Body of pancreas (tissue), 4 donors: Measurements from ENCODE around the gene ERC1. TPM values are rescaled to one million over a fixed set of nuclear protein-coding genes. Genes with fewer than 3 reads are reported as not detected.

Experiments used
- ATAC-seq: fragments of 150-250 bp; one replicate; pipeline ENCODE4 v1.9.1; 2016
- DNase-seq, 4 donors: peaks; one replicate each; pipeline ENCODE4 v3.0.0-alpha.2; 2019
- H3K27ac ChIP-seq, 4 donors: fragments of 200-600 bp; sonication (generic); 1 replicate in 3 of 4; 2 replicates in 1 of 4; pipeline versions ENCODE4 v1.5.1 to v1.6.1; 2016 to 2019; ENCODE audit warnings: mild to moderate bottlenecking in 1 of 4, mixed read lengths in 1 of 4, moderate library complexity in 1 of 4
- H3K27me3 ChIP-seq, 2 donors: fragments of 200-600 bp; sonication (generic); one replicate each; pipeline ENCODE4 v1.6.0; 2016; ENCODE audit warnings: mild to moderate bottlenecking in 1 of 2
- H3K36me3 ChIP-seq, 2 donors: fragments of 200-600 bp; sonication (generic); replicated peaks in 1 of 2; 2 replicates each; pipeline ENCODE4 v1.5.1; 2016; ENCODE audit warnings: low read depth in 2 of 2; ENCODE audit not compliant: insufficient read depth in 1 of 2
- H3K4me1 ChIP-seq: fragments of 200-600 bp; sonication (generic); one replicate; pipeline ENCODE4 v1.6.0; 2016
- H3K4me3 ChIP-seq, 2 donors: fragments of 200-600 bp; sonication (generic); 1 replicate in 1 of 2; 2 replicates in 1 of 2; pipeline ENCODE4 v1.5.1; 2016 to 2019
- H3K9me3 ChIP-seq, 3 donors: fragments of 200-600 bp; sonication (generic); 1 replicate in 2 of 3; 2 replicates in 1 of 3; pipeline ENCODE4 v1.5.1; 2016
- POLR2A ChIP-seq, 3 donors: fragments of 450-650 bp; IDR thresholded peaks; one replicate each; pipeline ENCODE4 v1.6.1; 2016; ENCODE audit warnings: antibody characterized with exemption in 3 of 3, mild to moderate bottlenecking in 2 of 3
- WGBS, 2 donors: methylation state at CpG; one replicate each; pipeline ENCODE4 v1.1.5; 2017; 5-methylcytosine and 5-hydroxymethylcytosine counted together
- intact Hi-C: fragments of 100-400 bp; cut with DNase I; formaldehyde crosslinking; loops from one replicate; pipeline ENCODE4 v1.15.1; 2023
- total RNA-seq, 2 donors: library from RNA; depleted of rRNA; stranded (reverse); fragments of >200 nt; gene quantifications; one replicate each; pipeline ENCODE4 v1.1.0, GENCODE V29; 2016
- TF ChIP-seq, protein P1 (sequence below), 7 experiments: fragments of 450-650 bp in 4 of 7; fragments of 200-600 bp in 3 of 7; sonication (generic) in 3 of 7; IDR thresholded peaks; one replicate each; pipeline ENCODE4 v1.5.1; 2016 to 2019; ENCODE audit warnings: antibody characterized with exemption in 7 of 7

ERC1 gene
- total RNA-seq, 2 donors from 2014 or later, result 20.8 to 29.0 TPM

DNA sequence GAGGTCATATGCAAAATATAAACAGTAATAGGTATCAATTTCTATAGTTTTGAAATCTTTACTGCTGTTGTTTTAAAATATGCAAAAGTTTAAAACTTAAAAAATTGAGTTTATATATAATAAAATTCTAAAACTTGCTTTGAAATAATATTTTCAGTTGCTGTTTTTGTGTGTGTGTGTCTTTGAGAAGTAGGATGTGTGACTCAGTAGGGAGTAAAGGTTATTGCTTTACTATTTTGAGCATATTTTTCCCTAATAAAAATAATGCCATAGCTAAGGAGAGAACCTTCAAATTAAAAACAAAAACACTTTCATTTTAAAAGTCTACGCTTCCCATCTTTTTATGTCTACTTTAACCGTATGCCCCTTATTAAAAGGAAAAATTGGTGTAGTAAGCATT, 365.3 kb downstream of the ERC1 start:
- intact Hi-C loops, result no loop called here
- no peak for ATAC-seq

DNA sequence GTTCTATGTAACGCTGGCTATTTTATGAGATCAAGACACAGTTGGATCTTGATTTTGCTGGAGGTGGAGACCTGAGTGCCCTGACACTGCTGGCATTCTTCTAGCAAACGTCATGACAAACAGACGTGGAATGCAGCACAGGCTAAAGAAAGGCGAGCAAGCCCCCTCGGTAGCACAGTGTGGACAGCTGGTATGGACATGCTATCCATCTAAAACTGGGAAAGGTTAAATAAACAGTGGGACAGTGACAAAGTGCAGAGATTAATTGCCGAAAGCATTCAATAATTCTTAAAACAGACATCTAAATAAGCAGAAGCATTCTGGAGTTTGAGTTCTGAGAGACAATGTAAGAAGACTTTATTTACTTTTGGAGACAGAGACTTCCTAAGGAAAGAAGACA, 366.1 kb downstream of the ERC1 start:
- intact Hi-C loops, result no loop called here
- no peak for DNase-seq

More for the DNA sequence above, 365.3 kb downstream of the ERC1 start:
- Histone ChIP-seq H3K4me1 (no peaks in the 10 kb centered on the region), H3K27me3 (no peaks in the 10 kb centered on the region), H3K27ac (no peak overlapping the region), H3K4me3 (no peak overlapping the region), H3K9me3 (no peaks in the 10 kb centered on the region), H3K36me3 (no peaks in the 10 kb centered on the region)
- TF ChIP-seq, protein P1, sequence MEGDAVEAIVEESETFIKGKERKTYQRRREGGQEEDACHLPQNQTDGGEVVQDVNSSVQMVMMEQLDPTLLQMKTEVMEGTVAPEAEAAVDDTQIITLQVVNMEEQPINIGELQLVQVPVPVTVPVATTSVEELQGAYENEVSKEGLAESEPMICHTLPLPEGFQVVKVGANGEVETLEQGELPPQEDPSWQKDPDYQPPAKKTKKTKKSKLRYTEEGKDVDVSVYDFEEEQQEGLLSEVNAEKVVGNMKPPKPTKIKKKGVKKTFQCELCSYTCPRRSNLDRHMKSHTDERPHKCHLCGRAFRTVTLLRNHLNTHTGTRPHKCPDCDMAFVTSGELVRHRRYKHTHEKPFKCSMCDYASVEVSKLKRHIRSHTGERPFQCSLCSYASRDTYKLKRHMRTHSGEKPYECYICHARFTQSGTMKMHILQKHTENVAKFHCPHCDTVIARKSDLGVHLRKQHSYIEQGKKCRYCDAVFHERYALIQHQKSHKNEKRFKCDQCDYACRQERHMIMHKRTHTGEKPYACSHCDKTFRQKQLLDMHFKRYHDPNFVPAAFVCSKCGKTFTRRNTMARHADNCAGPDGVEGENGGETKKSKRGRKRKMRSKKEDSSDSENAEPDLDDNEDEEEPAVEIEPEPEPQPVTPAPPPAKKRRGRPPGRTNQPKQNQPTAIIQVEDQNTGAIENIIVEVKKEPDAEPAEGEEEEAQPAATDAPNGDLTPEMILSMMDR (IDR thresholded peaks at IDR 0.05), result no peak
- no peak for TF ChIP-seq POLR2A (IDR thresholded peaks at IDR 0.05)
- WGBS, 2 donors, result 94 to 95% methylated on average over 2 of the region's 2 CpGs
- DNase-seq, result no peak

DNA sequence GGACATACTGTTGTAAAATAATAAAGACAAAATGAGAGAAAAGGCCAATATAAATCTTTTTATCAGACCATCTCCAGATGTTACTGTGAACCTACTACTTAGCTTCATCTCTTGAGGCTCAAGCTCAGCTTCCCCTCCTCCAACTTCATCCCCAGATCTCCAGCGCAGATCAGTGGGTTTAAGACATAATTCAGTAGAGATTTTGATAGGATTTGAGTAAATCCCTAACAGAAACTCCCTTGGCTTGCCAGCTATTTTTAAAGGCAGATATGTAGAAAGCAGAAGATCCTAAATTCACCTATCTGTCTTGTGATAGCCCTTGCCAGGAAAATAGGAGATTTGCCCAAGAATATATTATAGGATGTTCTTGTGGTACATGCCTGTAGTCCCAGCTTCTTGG, 366.7 kb downstream of the ERC1 start:
- no peaks in the 10 kb centered on the region for H3K27me3 ChIP-seq
- TF ChIP-seq, protein P1 (IDR thresholded peaks at IDR 0.05), result no peak
- no peak for TF ChIP-seq POLR2A (IDR thresholded peaks at IDR 0.05)
- no peaks in the 10 kb centered on the region for H3K36me3 ChIP-seq
- ATAC-seq, result no peak
- H3K4me1 ChIP-seq, result no peaks in the 10 kb centered on the region
- no peak overlapping the region for H3K27ac ChIP-seq
- H3K9me3 ChIP-seq, result no peaks in the 10 kb centered on the region
- 93 to 100% methylated on average over 1 of the region's 1 CpG for WGBS, 2 donors
- DNase-seq, result no peak
- intact Hi-C loops, result no loop called here
- H3K4me3 ChIP-seq, result no peak overlapping the region

More for the DNA sequence above, 366.1 kb downstream of the ERC1 start:
- no peak for ATAC-seq
- 61 to 73% methylated on average over 6 of the region's 6 CpGs for WGBS, 2 donors
- H3K4me1 ChIP-seq, result no peaks in the 10 kb centered on the region
- no peak for TF ChIP-seq POLR2A (IDR thresholded peaks at IDR 0.05)
- TF ChIP-seq, protein P1 (IDR thresholded peaks at IDR 0.05), result no peak
- no peaks in the 10 kb centered on the region for H3K36me3 ChIP-seq
- H3K27me3 ChIP-seq, result no peaks in the 10 kb centered on the region
- no peaks in the 10 kb centered on the region for H3K9me3 ChIP-seq
- H3K4me3 ChIP-seq, result no peak overlapping the region
- no peak overlapping the region for H3K27ac ChIP-seq

DNA sequence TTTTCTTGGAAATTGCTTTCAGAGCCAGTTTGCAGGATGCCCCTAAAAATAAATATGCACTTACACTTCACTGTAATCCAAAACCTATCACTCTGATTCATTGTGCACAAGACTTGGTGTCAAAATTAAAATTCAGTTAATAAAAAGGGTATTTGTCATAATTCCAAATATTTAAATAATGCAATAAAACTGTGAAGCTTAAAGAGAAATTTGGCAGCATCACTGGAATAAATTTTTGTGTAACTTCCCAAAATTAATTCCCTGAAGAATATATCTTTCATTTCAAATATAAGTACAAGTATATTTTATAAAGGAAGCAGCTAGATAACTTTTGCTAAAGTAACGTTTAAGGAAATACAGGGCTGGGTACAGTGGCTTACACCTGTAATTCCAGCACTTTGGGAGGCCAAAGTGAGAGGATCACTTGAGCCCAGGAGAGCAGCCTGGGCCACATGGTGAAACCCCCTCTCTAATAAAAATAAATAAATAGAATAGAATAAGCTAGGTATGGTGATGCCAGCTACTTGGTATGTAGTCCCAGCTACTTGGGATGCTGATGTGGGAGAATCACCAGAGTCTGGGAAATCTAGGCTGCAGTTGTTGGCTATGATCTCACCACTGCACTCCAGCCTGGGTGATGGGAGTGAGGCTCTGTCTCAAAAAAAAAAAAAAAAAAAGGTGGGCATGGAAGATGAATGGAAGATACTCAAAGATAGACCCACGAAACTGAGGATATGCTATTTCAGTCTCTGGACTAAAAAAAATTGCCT, 369.6 kb downstream of the ERC1 start:
- H3K4me1 ChIP-seq, result no peaks in the 10 kb centered on the region
- no peaks in the 10 kb centered on the region for H3K36me3 ChIP-seq
- WGBS, 2 donors, result 86 to 91% methylated on average over 2 of the region's 2 CpGs
- intact Hi-C loops, result no loop called here
- no peak for TF ChIP-seq POLR2A (IDR thresholded peaks at IDR 0.05)
- TF ChIP-seq, protein P1 (IDR thresholded peaks at IDR 0.05), result no peak
- H3K27me3 ChIP-seq, result no peaks in the 10 kb centered on the region
- no peak for DNase-seq
- no peak for ATAC-seq
- H3K27ac ChIP-seq, result no peak overlapping the region
- no peaks in the 10 kb centered on the region for H3K9me3 ChIP-seq
- no peak overlapping the region for H3K4me3 ChIP-seq

DNA sequence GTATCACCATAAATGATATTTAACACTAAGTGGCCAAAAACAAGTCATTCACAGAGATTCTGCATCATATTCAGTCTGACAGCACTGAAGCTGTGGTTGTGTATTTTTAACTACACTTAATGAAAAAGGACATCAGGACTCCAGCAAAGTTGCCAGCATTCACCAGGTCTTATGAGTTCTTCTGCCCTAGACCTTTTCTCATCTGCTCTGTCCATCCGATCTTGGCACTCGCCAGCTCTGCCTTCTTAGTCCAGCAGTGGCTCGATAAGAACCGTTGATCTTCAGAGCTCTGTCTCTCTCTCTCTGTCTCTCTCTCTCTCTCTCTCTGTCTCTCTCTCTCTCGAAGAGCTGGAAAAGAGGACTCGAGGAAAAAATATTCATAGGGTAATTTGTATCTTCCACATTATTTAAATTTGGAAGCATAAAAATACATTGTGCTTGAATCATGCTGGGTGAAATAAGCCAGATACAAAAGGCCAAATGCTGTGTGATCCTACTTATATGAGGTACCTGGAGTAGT, 371.2 kb downstream of the ERC1 start:
- ATAC-seq (no peak), DNase-seq (no peak)
- Histone ChIP-seq H3K27ac (no peak overlapping the region), H3K4me1 (no peaks in the 10 kb centered on the region), H3K4me3 (no peak overlapping the region), H3K27me3 (no peaks in the 10 kb centered on the region), H3K36me3 (no peaks in the 10 kb centered on the region), H3K9me3 (no peaks in the 10 kb centered on the region)
- intact Hi-C loops, result no loop called here
- TF ChIP-seq, protein P1 (IDR thresholded peaks at IDR 0.05), result no peak
- no peak for TF ChIP-seq POLR2A (IDR thresholded peaks at IDR 0.05)
- WGBS, 2 donors, result 84 to 87% methylated on average over 6 of the region's 6 CpGs
